Endothelial cell of hepatic sinusoid (primary cell): ENCODE results near the gene ABHD5.

Experiments
- in situ Hi-C: cut with HindIII; loops from 2 replicates; pipeline ENCODE4 v1.10.0; 2017; ENCODE audit warnings: low sequenced_read_pairs

The ABHD5 gene

GRCh38 chr3:43684944-43685343 lies 5.8 kb upstream of the ABHD5 start:
- in situ Hi-C loops, result no loop called here

- in situ Hi-C loops, result no loop called here
These were observed 4.8 kb upstream of the ABHD5 start for GRCh38 chr3:43685921-43686320.

- in situ Hi-C loops, result no loop called here
These were observed 4.4 kb upstream of the ABHD5 start for GRCh38 chr3:43686333-43686699.

- in situ Hi-C loops, result no loop called here
These were observed 3.8 kb upstream of the ABHD5 start for GRCh38 chr3:43686700-43687498.

GRCh38 chr3:43687499-43687811 lies 3.3 kb upstream of the ABHD5 start:
- in situ Hi-C loops, result no loop called here

- in situ Hi-C loops, result no loop called here
These were observed 2.5 kb upstream of the ABHD5 start for GRCh38 chr3:43688245-43688650.

- in situ Hi-C loops, result no loop called here
These were observed 1.6 kb upstream of the ABHD5 start for GRCh38 chr3:43689166-43689565.

GRCh38 chr3:43689766-43690399 lies 855 bp upstream of the ABHD5 start:
- in situ Hi-C loops, result no loop called here

- in situ Hi-C loops, result no loop called here
These were observed 620 bp downstream of the ABHD5 start for GRCh38 chr3:43691120-43691995.

- in situ Hi-C loops, result no loop called here
These were observed 1.5 kb downstream of the ABHD5 start for GRCh38 chr3:43692085-43692855.

- in situ Hi-C loops, result no loop called here
These were observed 2.2 kb downstream of the ABHD5 start for GRCh38 chr3:43692971-43693370.

GRCh38 chr3:43693594-43693993 lies 2.9 kb downstream of the ABHD5 start:
- in situ Hi-C loops, result no loop called here

GRCh38 chr3:43695443-43695842 lies 4.7 kb downstream of the ABHD5 start:
- in situ Hi-C loops, result loop anchor here (5.0 kb wide), 1 partner anchor 52 kb away; no protein-coding TSS in a partner anchor

- in situ Hi-C loops, result loop anchor here (5.0 kb wide), 1 partner anchor 51 kb away; no protein-coding TSS in a partner anchor
These were observed 5.1 kb downstream of the ABHD5 start for GRCh38 chr3:43695863-43696262.

- in situ Hi-C loops, result loop anchor here (5.0 kb wide), 1 partner anchor 51 kb away; no protein-coding TSS in a partner anchor
These were observed 5.7 kb downstream of the ABHD5 start for GRCh38 chr3:43696441-43696840.

GRCh38 chr3:43696881-43697280 lies 6.1 kb downstream of the ABHD5 start:
- in situ Hi-C loops, result loop anchor here (5.0 kb wide), 1 partner anchor 50 kb away; no protein-coding TSS in a partner anchor

GRCh38 chr3:43699864-43700263 lies 9.1 kb downstream of the ABHD5 start:
- in situ Hi-C loops, result loop anchor here (5.0 kb wide), 1 partner anchor 47 kb away; no protein-coding TSS in a partner anchor

GRCh38 chr3:43704697-43705096 lies 14.0 kb downstream of the ABHD5 start:
- in situ Hi-C loops, result no loop called here

GRCh38 chr3:43706342-43706741 lies 15.6 kb downstream of the ABHD5 start:
- in situ Hi-C loops, result no loop called here

- in situ Hi-C loops, result no loop called here
These were observed 16.5 kb downstream of the ABHD5 start for GRCh38 chr3:43707266-43707665.

- in situ Hi-C loops, result no loop called here
These were observed 17.3 kb downstream of the ABHD5 start for GRCh38 chr3:43707998-43708397.
